Vagina (tissue), 2 donors: Measurements from ENCODE around the gene PDCD1LG2. TPM values are rescaled to one million over a fixed set of nuclear protein-coding genes. Genes with fewer than 3 reads are reported as not detected.

Experiments
- DNase-seq, 2 donors: peaks; one replicate each; pipeline ENCODE4 v3.0.0-alpha.2; 2017; ENCODE audit errors: extremely low spot score in 2 of 2
- H3K27ac ChIP-seq: fragments of 200-600 bp; sonication (generic); one replicate; pipeline ENCODE4 v1.5.1; 2019
- H3K27me3 ChIP-seq: fragments of 200-600 bp; sonication (generic); one replicate; pipeline ENCODE4 v1.5.1; 2019
- H3K36me3 ChIP-seq, 2 donors: fragments of 200-600 bp; sonication (generic); one replicate each; pipeline ENCODE4 v1.5.1; 2017 to 2019
- H3K4me1 ChIP-seq: fragments of 200-600 bp; sonication (generic); one replicate; pipeline ENCODE4 v1.5.1; 2019
- H3K4me3 ChIP-seq, 2 donors: fragments of 200-600 bp; sonication (generic); 1 replicate in 1 of 2; 2 replicates in 1 of 2; pipeline ENCODE4 v1.5.1; 2016 to 2019
- H3K9me3 ChIP-seq: fragments of 200-600 bp; sonication (generic); one replicate; pipeline ENCODE4 v1.5.1; 2019
- CTCF ChIP-seq, 3 experiments: fragments of 450-650 bp in 2 of 3; fragments of 200-600 bp in 1 of 3; sonication (generic) in 1 of 3; IDR thresholded peaks; one replicate each; pipeline ENCODE4 v1.5.1; 2017 to 2019; ENCODE audit warnings: antibody characterized with exemption in 3 of 3, mild to moderate bottlenecking in 2 of 3, moderate library complexity in 2 of 3
- POLR2A ChIP-seq, 2 donors: fragments of 450-650 bp; IDR thresholded peaks; one replicate each; pipeline ENCODE4 v1.6.1; 2017; ENCODE audit warnings: antibody characterized with exemption in 2 of 2, mild to moderate bottlenecking in 2 of 2, moderate library complexity in 2 of 2
- POLR2AphosphoS5 ChIP-seq, 2 donors: sonication (generic); formaldehyde crosslinking; IDR thresholded peaks; one replicate each; pipeline ENCODE4 v1.9.0; 2017; ENCODE audit warnings: antibody characterized with exemption in 2 of 2, mild to moderate bottlenecking in 2 of 2, low read depth in 1 of 2; ENCODE audit not compliant: insufficient read depth in 1 of 2
- intact Hi-C: fragments of 100-400 bp; cut with DNase I; formaldehyde crosslinking; loops from one replicate; pipeline ENCODE4 v1.15.1; 2023
- total RNA-seq: library from RNA; depleted of rRNA; stranded (reverse); fragments of >200 nt; gene quantifications from one replicate; pipeline ENCODE4 v1.2.3, GENCODE V29; 2016

PDCD1LG2 gene
- total RNA-seq, 1 donor from 2014 or later = 1.2 TPM

DNA sequence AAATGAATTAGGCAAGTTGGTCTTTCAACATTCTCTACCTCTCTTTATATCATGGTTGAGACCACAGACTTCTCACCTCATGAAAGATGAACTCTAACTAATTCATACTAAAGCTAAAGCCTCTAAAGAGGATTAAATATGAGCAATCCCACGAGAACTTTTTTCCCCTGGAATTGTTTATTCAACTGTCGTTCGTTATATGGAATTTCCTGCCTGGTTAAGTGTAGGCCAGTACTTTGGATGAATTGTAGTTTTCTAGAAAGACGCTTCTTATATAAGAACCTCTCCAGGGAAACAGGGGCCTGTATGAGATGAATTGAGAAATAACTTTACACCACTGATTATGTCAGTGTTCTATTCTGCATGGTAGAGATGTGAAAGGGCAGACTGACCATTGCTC lies 42.9 kb downstream of the PDCD1LG2 start:
- Histone ChIP-seq H3K27ac (no peak overlapping the region), H3K27me3 (no peaks in the 10 kb centered on the region), H3K4me1 (peaks cover 19% of the 10 kb centered on the region), H3K36me3 (no peaks in the 10 kb centered on the region), H3K9me3 (no peaks in the 10 kb centered on the region), H3K4me3 (no peak overlapping the region)
- no peak for DNase-seq
- intact Hi-C loops = no loop called here
- TF ChIP-seq POLR2A (IDR thresholded peaks at IDR 0.05) = no peak

DNA sequence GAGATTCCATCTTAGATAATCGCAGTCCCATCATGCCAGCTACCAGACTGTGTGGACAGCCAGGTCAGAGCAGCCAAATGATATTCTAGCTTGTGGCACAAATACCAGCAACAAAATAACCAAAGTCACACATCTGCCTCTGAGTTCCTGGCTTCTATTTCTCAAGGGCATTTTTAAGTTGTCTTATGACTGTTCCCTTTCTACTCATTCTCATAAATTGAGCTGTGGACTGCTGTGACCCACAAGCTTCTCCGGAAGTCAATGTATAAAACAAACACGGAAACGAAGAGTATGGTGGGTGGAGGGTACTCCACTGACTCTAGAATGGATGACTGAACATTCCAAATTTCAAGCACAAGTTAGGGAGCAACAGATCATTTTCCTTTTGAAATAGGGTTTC lies 43.9 kb downstream of the PDCD1LG2 start:
- H3K27me3 ChIP-seq = no peaks in the 10 kb centered on the region
- no peak for DNase-seq
- H3K36me3 ChIP-seq = no peaks in the 10 kb centered on the region
- no peaks in the 10 kb centered on the region for H3K9me3 ChIP-seq
- no peak overlapping the region for H3K4me3 ChIP-seq
- H3K4me1 ChIP-seq = peaks cover 21% of the 10 kb centered on the region
- no peak overlapping the region for H3K27ac ChIP-seq
- intact Hi-C loops = no loop called here
- TF ChIP-seq POLR2A (IDR thresholded peaks at IDR 0.05) = no peak
- no peak for TF ChIP-seq POLR2AphosphoS5 (IDR thresholded peaks at IDR 0.05; ENCODE audit: insufficient read depth in 1 of 2, low read depth in 1 of 2)
- no peak for TF ChIP-seq CTCF (IDR thresholded peaks at IDR 0.05)

- Histone ChIP-seq H3K27ac (peak overlapping the region; percentile 10), H3K4me3 (no peak overlapping the region), H3K27me3 (no peaks in the 10 kb centered on the region), H3K36me3 (no peaks in the 10 kb centered on the region), H3K9me3 (no peaks in the 10 kb centered on the region), H3K4me1 (peaks cover 21% of the 10 kb centered on the region)
- TF ChIP-seq POLR2AphosphoS5 (IDR thresholded peaks at IDR 0.05; ENCODE audit: insufficient read depth in 1 of 2, low read depth in 1 of 2) (no peak), CTCF (IDR thresholded peaks at IDR 0.05) (no peak), POLR2A (IDR thresholded peaks at IDR 0.05) (no peak)
- DNase-seq = no peak
- intact Hi-C loops = no loop called here
Observed at GRCh38 chr9:5556101-5556705, 45.9 kb downstream of the PDCD1LG2 start.

- intact Hi-C loops = no loop called here
- DNase-seq = no peak
- no peaks in the 10 kb centered on the region for H3K36me3 ChIP-seq
- H3K4me3 ChIP-seq = peak overlapping the region in 1 of 2 donors; percentile 24
- H3K9me3 ChIP-seq = no peaks in the 10 kb centered on the region
- H3K27ac ChIP-seq = peak overlapping the region; percentile 22
- H3K27me3 ChIP-seq = no peaks in the 10 kb centered on the region
- TF ChIP-seq POLR2AphosphoS5 (IDR thresholded peaks at IDR 0.05; ENCODE audit: insufficient read depth in 1 of 2, low read depth in 1 of 2) (no peak), POLR2A (IDR thresholded peaks at IDR 0.05) (no peak), CTCF (IDR thresholded peaks at IDR 0.05) (no peak)
- peaks cover 21% of the 10 kb centered on the region for H3K4me1 ChIP-seq
Observed at GRCh38 chr9:5557606-5558587, 47.6 kb downstream of the PDCD1LG2 start.

- DNase-seq = no peak
- H3K27ac ChIP-seq = no peak overlapping the region
- H3K9me3 ChIP-seq = no peaks in the 10 kb centered on the region
- no peaks in the 10 kb centered on the region for H3K27me3 ChIP-seq
- no peaks in the 10 kb centered on the region for H3K36me3 ChIP-seq
- peaks cover 21% of the 10 kb centered on the region for H3K4me1 ChIP-seq
- H3K4me3 ChIP-seq = no peak overlapping the region
- no peak for TF ChIP-seq CTCF (IDR thresholded peaks at IDR 0.05)
- TF ChIP-seq POLR2A (IDR thresholded peaks at IDR 0.05) = no peak
- TF ChIP-seq POLR2AphosphoS5 (IDR thresholded peaks at IDR 0.05; ENCODE audit: insufficient read depth in 1 of 2, low read depth in 1 of 2) = no peak
- intact Hi-C loops = no loop called here
Observed at GRCh38 chr9:5559659-5560058, 49.3 kb downstream of the PDCD1LG2 start.
